ENCODE measurements around the gene MAST1.

DNA sequence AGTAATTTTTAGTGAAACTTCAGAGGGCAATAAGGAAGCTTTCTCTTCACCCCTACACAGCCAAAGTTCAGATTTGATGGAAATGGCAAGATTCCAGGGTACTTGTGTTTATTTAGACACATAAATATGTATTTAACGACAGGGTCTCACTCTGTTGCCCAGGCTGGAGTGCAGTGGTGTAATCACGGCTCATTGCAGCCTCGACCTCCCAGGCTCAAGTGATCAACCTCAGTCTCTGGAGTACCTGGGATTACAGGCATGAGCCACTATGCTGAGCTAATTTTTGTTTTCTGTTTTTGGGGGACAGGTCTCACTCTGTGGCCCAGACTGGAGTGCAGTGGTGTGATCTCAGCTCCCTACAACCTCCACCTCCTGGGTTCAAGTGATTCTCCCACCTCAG lies 82.7 kb downstream of the MAST1 start:
- TF ChIP-seq POLR2A (IDR thresholded peaks at IDR 0.05): no peak
- TF ChIP-seq, protein P1, sequence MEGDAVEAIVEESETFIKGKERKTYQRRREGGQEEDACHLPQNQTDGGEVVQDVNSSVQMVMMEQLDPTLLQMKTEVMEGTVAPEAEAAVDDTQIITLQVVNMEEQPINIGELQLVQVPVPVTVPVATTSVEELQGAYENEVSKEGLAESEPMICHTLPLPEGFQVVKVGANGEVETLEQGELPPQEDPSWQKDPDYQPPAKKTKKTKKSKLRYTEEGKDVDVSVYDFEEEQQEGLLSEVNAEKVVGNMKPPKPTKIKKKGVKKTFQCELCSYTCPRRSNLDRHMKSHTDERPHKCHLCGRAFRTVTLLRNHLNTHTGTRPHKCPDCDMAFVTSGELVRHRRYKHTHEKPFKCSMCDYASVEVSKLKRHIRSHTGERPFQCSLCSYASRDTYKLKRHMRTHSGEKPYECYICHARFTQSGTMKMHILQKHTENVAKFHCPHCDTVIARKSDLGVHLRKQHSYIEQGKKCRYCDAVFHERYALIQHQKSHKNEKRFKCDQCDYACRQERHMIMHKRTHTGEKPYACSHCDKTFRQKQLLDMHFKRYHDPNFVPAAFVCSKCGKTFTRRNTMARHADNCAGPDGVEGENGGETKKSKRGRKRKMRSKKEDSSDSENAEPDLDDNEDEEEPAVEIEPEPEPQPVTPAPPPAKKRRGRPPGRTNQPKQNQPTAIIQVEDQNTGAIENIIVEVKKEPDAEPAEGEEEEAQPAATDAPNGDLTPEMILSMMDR (IDR thresholded peaks at IDR 0.05 in 4 of 5, conservative IDR thresholded peaks at IDR 0.05 in 1 of 5): no peak
